Lower lobe of right lung (tissue), 2 donors: ENCODE results near the gene ZNF440. TPM values are rescaled to one million over a fixed set of nuclear protein-coding genes. Genes with fewer than 3 reads are reported as not detected.

Experiments used
- ATAC-seq, 2 donors: fragments of 200-7000 bp; cut with Tn5 transposase; one replicate each; pipeline ENCODE4 v1.9.1; 2020 to 2022; ENCODE audit warnings: mild to moderate bottlenecking in 2 of 2, moderate library complexity in 2 of 2
- DNase-seq: peaks from one replicate; pipeline ENCODE4 v3.0.0-alpha.2; 2020
- H3K27ac ChIP-seq: fragments of 200-600 bp; one replicate; pipeline ENCODE4 v1.8.0; 2022
- H3K27me3 ChIP-seq: fragments of 200-600 bp; one replicate; pipeline ENCODE4 v1.8.0; 2022; ENCODE audit warnings: low read depth
- H3K36me3 ChIP-seq: fragments of 200-600 bp; one replicate; pipeline ENCODE4 v1.8.0; 2022; ENCODE audit warnings: mild to moderate bottlenecking
- H3K4me1 ChIP-seq: fragments of 200-600 bp; one replicate; pipeline ENCODE4 v1.8.0; 2022
- H3K4me3 ChIP-seq: fragments of 200-600 bp; one replicate; pipeline ENCODE4 v1.8.0; 2022; ENCODE audit warnings: mild to moderate bottlenecking
- H3K9me3 ChIP-seq: fragments of 200-600 bp; one replicate; pipeline ENCODE4 v1.8.0; 2022
- CTCF ChIP-seq: fragments of 200-600 bp; IDR thresholded peaks from one replicate; pipeline ENCODE4 v1.8.0; 2022; ENCODE audit warnings: antibody characterized with exemption, mild to moderate bottlenecking
- intact Hi-C: fragments of 100-400 bp; cut with DNase I; formaldehyde crosslinking; loops from one replicate; pipeline ENCODE4 v1.11.0; 2022
- total RNA-seq: library from RNA; stranded (reverse); fragmentation: NEBNext Ultra II Directional; extraction: Animal tissue kit (Norgen Biotek cat#: 25700); gene quantifications from one replicate; pipeline ENCODE4 v1.2.1, GENCODE V29; 2021
- donor health status: DM: no; HTN: yes; CAD: no; lungs with severe emphysema.

Gene ZNF440
- total RNA-seq, 1 donor from 2014 or later = 21.7 TPM

GRCh38 chr19:11882606-11883005 is 68.5 kb downstream of the ZNF440 start:
- Histone ChIP-seq H3K4me3 (no peak overlapping the region), H3K4me1 (peaks cover 6% of the 10 kb centered on the region), H3K9me3 (no peaks in the 10 kb centered on the region), H3K27me3 (no peaks in the 10 kb centered on the region), H3K27ac (no peak overlapping the region), H3K36me3 (no peaks in the 10 kb centered on the region)
- intact Hi-C loops = no loop called here
- TF ChIP-seq CTCF = no peak
- no peak for ATAC-seq
- no peak for DNase-seq

Other genes with a start within 250 kb of the ZNF440 start
- gene ACP5, start 236.6 kb upstream of the ZNF440 start, total RNA-seq = 650 TPM
- gene ZNF627, start 216.8 kb upstream of the ZNF440 start, total RNA-seq = 9.4 TPM
- 5.6 TPM for gene ZNF823, start 75.3 kb upstream of the ZNF440 start, total RNA-seq
- gene ZNF441, start 47.3 kb upstream of the ZNF440 start, total RNA-seq = 5.8 TPM
- gene ZNF491, start 15.8 kb upstream of the ZNF440 start, total RNA-seq = 2.3 TPM
- 11.2 TPM for gene ZNF439, start 34.5 kb downstream of the ZNF440 start, total RNA-seq
- 12.2 TPM for gene ZNF69, start 73.5 kb downstream of the ZNF440 start, total RNA-seq
- gene ZNF700, start 110.8 kb downstream of the ZNF440 start, total RNA-seq = 13.4 TPM
- 5.2 TPM for gene ZNF763, start 150.8 kb downstream of the ZNF440 start, total RNA-seq
- 5.1 TPM for gene ZNF433, start 221.4 kb downstream of the ZNF440 start, total RNA-seq
- 0.35 TPM for gene ZNF878, start 238.7 kb downstream of the ZNF440 start, total RNA-seq